Fibroblast of pulmonary artery (primary cell): ENCODE data around the gene AGTRAP.

Experiments used
- DNase-seq: peaks from one replicate; pipeline ENCODE4 v3.0.0-alpha.2; 2010; ENCODE audit warnings: low read depth
- H3K4me3 ChIP-seq: replicated peaks from 2 replicates; pipeline ENCODE4 v1.5.1; 2011; ENCODE audit warnings: low read depth, mild to moderate bottlenecking, control low read depth, low read length, moderate library complexity
- TF ChIP-seq, protein P1 (sequence below): IDR thresholded peaks from 2 replicates; pipeline ENCODE4 v1.5.1; 2011; ENCODE audit warnings: mild to moderate bottlenecking, control low read depth, low read length, inconsistent platforms; ENCODE audit errors: missing control alignments

Gene AGTRAP

DNA sequence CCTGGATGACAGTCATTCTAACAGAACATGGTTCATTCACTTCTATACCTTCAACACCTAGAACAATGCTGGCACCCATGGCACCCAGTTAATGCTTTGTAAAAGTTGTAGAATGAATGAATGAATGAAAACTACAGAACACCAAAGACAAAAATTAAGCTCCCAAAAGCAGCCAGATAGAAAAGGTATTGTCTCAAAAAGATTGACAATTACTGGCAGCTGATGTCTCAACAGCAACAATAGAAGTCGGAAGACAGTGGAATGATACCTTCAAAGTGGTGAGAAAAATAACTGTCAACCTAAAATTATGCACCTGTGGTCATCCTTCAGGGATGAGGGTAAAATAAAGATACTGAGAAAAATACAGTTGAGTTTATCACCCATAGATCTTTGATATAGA, 21.1 kb downstream of the AGTRAP start:
- TF ChIP-seq, protein P1, sequence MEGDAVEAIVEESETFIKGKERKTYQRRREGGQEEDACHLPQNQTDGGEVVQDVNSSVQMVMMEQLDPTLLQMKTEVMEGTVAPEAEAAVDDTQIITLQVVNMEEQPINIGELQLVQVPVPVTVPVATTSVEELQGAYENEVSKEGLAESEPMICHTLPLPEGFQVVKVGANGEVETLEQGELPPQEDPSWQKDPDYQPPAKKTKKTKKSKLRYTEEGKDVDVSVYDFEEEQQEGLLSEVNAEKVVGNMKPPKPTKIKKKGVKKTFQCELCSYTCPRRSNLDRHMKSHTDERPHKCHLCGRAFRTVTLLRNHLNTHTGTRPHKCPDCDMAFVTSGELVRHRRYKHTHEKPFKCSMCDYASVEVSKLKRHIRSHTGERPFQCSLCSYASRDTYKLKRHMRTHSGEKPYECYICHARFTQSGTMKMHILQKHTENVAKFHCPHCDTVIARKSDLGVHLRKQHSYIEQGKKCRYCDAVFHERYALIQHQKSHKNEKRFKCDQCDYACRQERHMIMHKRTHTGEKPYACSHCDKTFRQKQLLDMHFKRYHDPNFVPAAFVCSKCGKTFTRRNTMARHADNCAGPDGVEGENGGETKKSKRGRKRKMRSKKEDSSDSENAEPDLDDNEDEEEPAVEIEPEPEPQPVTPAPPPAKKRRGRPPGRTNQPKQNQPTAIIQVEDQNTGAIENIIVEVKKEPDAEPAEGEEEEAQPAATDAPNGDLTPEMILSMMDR: no peak

DNA sequence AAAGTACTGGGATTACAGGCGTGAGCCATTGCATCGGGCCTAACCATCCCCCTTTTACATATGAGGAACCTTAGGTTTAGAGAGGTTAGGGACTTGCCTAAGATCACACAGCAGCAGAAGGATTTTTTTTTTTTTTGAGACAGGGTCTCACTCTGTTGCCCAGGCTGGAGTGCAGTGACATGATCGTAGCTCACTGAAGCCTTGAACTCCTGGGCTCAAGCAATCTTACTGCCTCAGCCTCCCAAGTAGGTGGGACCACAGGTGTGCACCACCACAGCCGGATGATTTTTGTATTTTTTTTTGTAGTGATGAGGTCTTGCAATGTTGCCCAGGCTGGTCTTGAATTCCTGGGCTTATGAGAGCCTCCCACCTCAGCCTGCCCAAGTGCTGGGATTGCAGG, 23.9 kb downstream of the AGTRAP start:
- TF ChIP-seq, protein P1: no peak
- no peak for DNase-seq

More for the DNA sequence above, 21.1 kb downstream of the AGTRAP start:
- no peak for DNase-seq
- no peak overlapping the region for H3K4me3 ChIP-seq

DNA sequence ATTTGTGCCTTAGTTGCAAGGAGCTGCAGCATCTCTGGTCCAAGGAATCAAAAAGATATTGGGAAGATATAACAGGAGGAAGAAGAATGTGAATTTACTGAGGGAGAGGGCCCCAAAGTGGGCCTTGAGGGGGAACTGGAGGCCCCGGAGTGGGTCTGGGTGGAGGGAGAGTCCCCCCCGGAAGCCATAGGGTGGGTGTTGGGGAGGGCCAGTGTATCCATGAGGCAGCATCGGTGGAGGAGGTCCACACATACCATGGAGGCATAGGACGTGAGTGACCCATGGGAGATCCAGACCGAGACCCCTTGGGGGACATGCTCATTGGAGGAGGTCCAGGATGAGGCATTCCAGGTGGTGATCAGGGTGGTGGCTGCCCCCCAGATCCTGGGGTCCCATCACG, 25.3 kb downstream of the AGTRAP start:
- TF ChIP-seq, protein P1: no peak
- no peak overlapping the region for H3K4me3 ChIP-seq
- no peak for DNase-seq

More for the DNA sequence above, 23.9 kb downstream of the AGTRAP start:
- H3K4me3 ChIP-seq: no peak overlapping the region

DNA sequence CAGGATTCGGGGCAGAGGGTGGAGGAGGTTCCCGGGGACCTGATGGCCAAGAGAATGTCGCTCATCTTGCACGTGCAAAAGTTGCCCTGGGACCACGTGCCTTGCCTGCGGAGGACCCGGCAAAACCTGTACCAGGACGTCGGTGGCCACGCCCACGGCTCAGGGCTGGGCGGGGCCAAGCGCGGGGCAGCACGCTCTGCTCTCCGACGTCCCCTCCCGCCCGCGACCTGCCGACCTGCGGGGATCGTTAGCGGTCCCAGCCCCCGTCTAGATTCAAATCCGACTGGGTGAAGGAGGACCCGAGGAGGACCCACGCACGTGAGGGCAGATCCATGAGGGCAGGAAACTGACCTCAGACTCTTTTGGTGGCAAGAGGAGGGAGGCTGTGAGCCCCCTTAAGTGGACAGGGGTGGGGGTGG, 26.1 kb downstream of the AGTRAP start, which contains the start of gene C1orf167:
C1orf167 (plus strand) TSS at position 206 of the 419 bp plus-strand sequence. CDS start 2,208 bp downstream, outside the sequence.
- DNase-seq: no peak
- H3K4me3 ChIP-seq: no peak within 1 kb of the TSS
- TF ChIP-seq, protein P1: no peak

DNA sequence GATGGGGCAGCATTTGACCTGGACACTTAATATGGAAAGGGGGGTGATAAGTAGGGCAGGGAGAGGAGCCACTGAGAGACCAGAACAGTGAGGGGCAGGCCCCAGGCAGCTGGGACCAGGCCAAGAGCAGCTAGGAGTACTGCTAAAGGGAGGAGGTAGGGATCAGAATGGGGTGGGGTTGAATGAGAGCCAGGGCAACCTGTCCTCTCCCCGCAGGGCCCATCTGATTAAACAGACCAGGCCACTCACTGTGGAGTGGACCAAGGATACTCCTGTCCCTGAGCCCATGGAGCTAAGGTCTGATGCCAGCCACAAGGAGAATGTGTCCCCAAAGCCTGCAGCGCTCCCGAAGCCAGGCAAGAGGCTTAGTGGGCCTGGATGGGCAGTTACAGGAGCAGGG, 28.2 kb downstream of the AGTRAP start:
- TF ChIP-seq, protein P1: no peak
- no peak for DNase-seq
- H3K4me3 ChIP-seq: no peak overlapping the region

DNA sequence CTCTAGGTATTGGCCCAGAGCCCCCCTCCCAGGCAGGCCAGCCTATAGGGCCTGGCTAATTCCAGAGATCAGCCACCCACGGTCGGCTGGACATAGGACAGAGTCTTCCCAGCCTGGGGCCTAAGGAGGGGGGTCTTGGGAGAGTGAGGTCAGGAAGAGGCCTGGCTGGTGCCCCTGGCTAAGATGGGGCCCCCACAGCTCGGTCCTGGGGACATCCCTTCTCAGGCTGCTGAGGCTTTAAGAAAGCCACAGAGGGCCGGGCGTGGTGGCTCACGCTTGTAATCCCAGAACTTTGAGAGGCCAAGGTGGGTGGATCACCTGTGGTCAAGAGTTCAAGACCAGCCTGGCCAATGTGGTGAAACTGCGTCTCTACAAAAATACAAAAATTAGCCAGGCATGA, 28.6 kb downstream of the AGTRAP start:
- H3K4me3 ChIP-seq: no peak overlapping the region
- DNase-seq: no peak
- TF ChIP-seq, protein P1: no peak

DNA sequence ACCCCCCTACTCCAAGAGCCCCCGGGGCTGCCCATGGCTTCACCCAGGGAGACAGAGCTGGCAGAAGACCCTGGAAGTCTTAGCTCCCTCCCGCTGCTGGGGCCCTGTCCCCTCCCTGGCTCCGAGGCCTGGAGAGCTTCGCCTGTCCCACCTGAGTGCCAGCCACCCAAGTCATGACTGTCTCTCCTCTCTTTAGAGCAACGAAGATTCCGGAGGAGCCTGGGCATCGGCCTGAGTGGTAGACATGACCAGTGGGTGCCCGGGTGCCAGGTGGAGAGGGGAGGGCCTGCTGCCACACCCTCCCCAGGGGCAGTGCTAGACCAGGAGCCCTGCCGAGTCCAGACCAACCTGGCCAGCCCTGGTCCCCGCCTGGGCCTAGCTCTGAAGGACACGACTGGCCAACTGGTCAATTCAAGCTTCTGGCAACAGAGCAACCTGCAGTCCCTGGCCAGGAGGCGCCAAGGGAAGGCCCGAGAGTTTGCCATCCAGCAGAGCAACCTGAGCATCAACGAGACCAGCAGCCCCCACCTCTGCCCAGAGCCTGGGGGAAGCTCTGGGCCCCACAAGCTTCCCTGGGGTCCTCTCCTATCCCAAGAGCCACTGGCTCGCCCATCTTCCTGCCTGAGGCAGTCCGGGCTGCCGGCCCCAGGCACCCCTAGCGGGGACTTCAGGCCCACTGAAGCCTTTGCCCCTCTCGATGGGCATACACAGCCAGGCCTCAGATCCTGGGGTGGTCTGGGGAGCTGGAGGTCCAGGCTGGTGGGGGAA, 29.9 kb downstream of the AGTRAP start:
- no peak overlapping the region for H3K4me3 ChIP-seq
- DNase-seq: no peak
- TF ChIP-seq, protein P1: no peak
